Activated T-helper 2 cell treated with anti-CD3 and anti-CD28 coated beads, Interferon-gamma antibody, Interleukin-2, Interleukin-4, amounts not matched to agents 10 μg/mL and 5 μg/mL and 100 μg/mL, durations not matched to agents 14 hours and 24 hours and 36 hours (primary cell): ENCODE data around the gene TTYH1. TPM values are rescaled to one million over a fixed set of nuclear protein-coding genes. Genes with fewer than 3 reads are reported as not detected.

Experiments used
- DNase-seq: peaks from one replicate; pipeline ENCODE4 v3.0.0; 2021; ENCODE audit warnings: low spot score
- H3K27ac Mint-ChIP-seq: one replicate; pipeline ENCODE4 v1.8.0; 2021; ENCODE audit warnings: mixed read lengths
- H3K27me3 Mint-ChIP-seq: one replicate; pipeline ENCODE4 v1.8.0; 2021; ENCODE audit warnings: low read depth, mixed read lengths
- H3K36me3 Mint-ChIP-seq: one replicate; pipeline ENCODE4 v1.8.0; 2021; ENCODE audit warnings: low read depth, mixed read lengths
- H3K4me1 Mint-ChIP-seq: one replicate; pipeline ENCODE4 v1.8.0; 2021; ENCODE audit warnings: low read depth, mixed read lengths
- H3K4me3 Mint-ChIP-seq: one replicate; pipeline ENCODE4 v1.8.0; 2021; ENCODE audit warnings: low read depth, mild to moderate bottlenecking, moderate library complexity, mixed read lengths
- H3K9me3 Mint-ChIP-seq: one replicate; pipeline ENCODE4 v1.8.0; 2021; ENCODE audit warnings: mixed read lengths
- intact Hi-C: fragments of 100-400 bp; cut with micrococcal nuclease; formaldehyde crosslinking; loops from one replicate; pipeline ENCODE4 v1.15.1; 2023
- total RNA-seq: library from RNA; stranded (reverse); gene quantifications from 2 replicates; pipeline ENCODE4 v1.2.3, GENCODE V29; 2022

Gene TTYH1
- total RNA-seq, 1 donor from 2014 or later: 0.50 TPM

DNA sequence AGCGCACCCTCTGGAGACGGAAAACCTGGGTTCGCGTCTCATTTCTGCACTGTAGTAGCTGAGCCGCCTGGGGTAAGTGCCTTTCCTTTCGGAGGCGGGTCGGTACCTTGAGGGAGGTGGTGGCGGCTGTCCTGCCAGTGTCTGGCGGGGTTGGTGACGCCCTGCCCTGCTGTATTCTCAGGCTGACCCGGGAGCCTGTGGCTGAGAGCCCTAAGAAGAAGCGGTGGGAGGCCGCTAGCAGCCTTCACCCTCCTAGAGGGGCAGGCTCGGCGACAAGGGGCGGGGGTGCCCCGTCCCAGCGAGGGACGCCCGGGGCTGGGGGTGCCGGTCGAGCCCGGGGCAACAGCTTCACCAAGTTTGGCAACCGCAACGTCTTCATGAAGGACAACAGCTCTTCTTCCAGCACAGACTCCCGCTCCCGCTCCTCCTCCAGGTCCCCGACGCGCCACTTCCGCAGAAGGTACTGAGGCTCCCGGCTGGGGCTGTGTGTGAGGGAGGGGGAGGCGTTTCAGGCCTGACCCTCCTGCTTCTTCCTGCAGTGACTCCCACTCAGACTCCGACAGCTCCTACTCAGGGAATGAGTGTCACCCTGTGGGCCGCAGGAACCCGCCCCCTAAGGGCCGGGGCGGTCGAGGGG lies 40.6 kb downstream of the TTYH1 start:
- intact Hi-C loops: no loop called here
- no peak for DNase-seq
- no peak overlapping the region for H3K27ac Mint-ChIP-seq

DNA sequence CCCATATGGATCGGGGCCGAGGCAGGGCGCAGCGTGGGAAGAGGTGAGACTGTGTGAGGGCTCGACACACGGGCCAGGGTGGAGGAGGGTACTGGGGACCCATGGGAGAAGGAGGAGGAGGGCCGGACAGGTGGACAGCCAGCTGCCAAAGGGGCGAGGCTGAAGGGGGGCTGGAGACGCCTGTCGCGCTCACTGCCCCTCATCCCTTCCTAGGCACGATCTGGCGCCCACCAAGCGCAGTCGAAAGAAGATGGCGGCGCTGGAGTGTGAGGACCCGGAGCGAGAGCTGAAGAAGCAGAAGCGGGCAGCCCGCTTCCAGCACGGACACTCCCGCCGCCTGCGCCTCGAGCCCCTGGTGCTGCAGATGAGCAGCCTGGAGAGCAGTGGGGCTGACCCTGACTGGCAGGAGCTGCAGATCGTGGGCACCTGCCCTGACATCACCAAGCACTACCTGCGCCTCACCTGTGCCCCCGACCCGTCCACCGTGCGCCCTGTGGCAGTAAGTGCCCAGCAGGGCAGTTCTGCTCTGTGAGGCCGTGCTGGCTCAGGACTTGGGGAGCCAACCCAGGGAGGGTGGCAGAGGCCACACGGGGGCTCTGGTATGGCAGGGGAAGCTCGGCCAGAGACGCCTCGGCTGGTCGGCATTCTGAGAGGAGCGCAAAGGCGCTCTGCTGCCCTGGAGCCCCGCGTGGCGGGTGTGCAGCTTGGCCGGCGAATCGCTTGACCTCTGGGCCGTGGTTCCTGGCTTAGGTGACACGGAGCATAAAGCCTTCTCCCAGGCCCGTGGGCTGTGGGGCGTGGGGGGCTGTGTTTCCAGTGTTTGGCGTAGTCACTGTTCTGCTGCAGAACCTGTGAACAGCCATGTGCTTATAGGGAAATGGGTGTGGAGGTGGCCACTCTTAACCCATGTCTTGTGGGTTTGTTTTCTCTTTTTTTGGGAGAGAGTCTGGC lies 41.4 kb downstream of the TTYH1 start:
- H3K27ac Mint-ChIP-seq: no peak overlapping the region
- H3K27me3 Mint-ChIP-seq: no peaks in the 10 kb centered on the region
- H3K36me3 Mint-ChIP-seq: peaks cover 78% of the 10 kb centered on the region
- H3K4me1 Mint-ChIP-seq: peaks cover 6% of the 10 kb centered on the region
- no peak overlapping the region for H3K4me3 Mint-ChIP-seq
- no peak for DNase-seq
- no peaks in the 10 kb centered on the region for H3K9me3 Mint-ChIP-seq
- intact Hi-C loops: no loop called here

More for the DNA sequence above, 40.6 kb downstream of the TTYH1 start:
- Mint-ChIP-seq H3K36me3 (peaks cover 80% of the 10 kb centered on the region), H3K9me3 (no peaks in the 10 kb centered on the region), H3K4me3 (no peak overlapping the region), H3K27me3 (no peaks in the 10 kb centered on the region), H3K4me1 (peaks cover 11% of the 10 kb centered on the region)

DNA sequence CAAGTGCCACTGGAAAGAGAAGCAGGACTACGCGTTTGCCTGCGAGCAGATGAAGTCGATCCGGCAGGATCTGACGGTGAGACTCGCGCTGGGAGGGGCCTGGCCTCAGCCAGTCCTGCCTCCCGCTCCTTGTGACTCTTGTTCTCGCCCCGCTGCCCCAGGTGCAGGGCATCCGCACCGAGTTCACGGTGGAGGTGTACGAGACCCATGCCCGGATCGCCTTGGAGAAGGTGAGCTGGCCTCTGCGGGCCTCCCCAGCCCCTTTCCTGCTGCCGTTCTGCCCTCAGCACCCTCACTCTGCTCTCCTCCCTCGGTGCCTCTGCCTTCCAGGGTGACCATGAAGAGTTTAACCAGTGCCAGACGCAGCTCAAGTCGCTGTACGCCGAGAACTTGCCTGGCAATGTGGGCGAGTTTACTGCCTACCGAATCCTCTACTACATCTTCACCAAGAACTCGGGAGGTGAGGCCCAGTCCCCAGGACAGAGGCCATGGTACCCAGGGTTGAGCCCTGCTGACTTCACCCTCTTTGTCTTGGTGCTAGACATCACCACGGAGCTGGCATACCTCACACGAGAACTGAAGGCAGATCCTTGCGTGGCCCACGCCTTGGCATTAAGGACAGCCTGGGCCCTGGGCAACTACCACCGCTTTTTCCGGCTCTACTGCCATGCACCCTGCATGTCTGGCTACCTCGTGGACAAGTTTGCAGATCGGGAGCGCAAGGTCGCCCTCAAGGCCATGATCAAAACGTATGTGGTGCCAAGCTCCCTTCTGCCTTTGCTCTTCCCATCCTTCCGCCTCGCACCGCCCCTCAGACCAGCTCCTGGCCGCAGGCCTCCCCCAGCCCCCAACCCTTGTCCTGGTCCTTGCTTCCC lies 42.7 kb downstream of the TTYH1 start:
- no peak for DNase-seq
- no peak overlapping the region for H3K27ac Mint-ChIP-seq
- no peaks in the 10 kb centered on the region for H3K27me3 Mint-ChIP-seq
- no peaks in the 10 kb centered on the region for H3K9me3 Mint-ChIP-seq
- peaks cover 69% of the 10 kb centered on the region for H3K36me3 Mint-ChIP-seq
- H3K4me1 Mint-ChIP-seq: peaks cover 3% of the 10 kb centered on the region
- no peak overlapping the region for H3K4me3 Mint-ChIP-seq
- intact Hi-C loops: no loop called here

DNA sequence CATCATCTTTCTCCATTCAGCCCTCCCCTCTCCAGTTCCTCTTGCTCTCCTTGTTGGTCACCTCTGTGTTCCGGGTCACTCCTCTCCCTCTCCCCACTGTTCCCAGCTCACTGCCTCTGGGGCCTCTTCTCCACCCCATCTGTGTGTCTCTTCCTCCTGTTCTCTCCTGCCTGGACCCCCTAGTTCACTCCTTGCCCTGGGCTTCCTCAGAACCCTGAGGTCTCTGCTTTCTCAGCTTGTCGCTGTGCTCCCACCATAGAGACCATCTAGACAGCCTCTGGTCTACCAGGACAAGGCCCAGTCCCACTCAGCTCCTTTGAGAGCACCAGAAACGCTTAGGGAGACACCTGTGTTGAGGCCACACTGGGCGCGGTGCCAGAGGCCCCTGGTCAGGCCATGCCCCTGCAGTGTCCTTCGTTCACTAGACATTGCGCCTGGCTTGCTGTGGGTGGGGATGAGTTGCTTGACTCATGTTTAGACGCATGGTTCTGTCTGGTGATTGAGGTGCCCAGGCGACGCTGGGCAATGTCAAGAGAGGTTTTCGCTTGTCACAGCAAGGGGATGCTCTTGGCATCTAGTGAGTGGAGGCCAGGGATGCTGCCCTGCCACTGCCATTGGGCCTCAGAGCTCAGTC lies 43.5 kb downstream of the TTYH1 start:
- Mint-ChIP-seq H3K4me3 (no peak overlapping the region), H3K27ac (no peak overlapping the region), H3K4me1 (peaks cover 3% of the 10 kb centered on the region), H3K36me3 (peaks cover 62% of the 10 kb centered on the region), H3K27me3 (no peaks in the 10 kb centered on the region), H3K9me3 (no peaks in the 10 kb centered on the region)
- no peak for DNase-seq
- intact Hi-C loops: no loop called here

DNA sequence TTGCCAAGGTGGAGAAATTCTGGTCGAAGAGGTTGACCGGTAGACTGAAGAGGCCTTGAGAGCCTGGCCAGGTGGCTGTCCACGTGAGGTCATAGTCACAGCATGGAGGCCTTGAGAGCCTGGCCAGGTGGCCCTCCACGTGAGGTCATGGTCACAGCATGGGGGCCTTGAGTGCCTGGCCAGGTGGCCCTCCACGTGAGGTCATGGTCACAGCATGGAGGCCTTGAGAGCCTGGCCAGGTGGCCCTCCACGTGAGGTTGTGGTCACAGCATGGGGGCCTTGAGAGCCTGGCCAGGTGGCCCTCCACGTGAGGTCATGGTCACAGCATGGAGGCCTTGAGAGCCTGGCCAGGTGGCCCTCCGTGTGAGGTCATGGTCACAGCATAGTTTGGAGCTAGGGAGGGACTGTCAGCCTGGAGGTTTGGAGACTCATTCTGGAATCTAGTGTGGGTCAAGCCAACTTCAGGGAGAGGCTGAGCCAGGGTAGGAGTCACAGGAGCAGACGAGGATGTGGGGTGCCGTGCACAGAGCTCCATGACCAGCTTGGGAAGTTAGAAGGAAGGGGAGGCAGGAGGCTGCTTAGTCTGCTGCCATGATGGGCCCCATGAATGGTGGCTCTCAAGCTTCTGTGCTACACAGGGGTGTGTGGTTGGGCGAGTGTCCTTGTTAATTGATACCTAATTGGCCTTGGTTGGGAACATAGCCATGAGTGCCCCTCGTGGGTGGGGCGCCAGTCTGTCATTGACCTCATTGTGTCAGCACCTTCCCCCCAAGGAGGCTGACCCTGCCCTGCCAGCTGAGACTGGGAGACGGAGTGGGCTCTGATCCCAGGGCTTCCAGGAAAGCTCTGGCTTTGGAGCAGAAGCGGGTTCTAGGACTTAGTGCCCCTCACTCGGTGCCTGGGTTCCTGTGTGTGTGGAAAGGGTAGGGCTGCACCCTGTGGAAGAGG lies 44.3 kb downstream of the TTYH1 start:
- Mint-ChIP-seq H3K4me1 (peaks cover 7% of the 10 kb centered on the region), H3K27ac (no peak overlapping the region), H3K27me3 (no peaks in the 10 kb centered on the region), H3K4me3 (peak overlapping the region; percentile 0), H3K36me3 (peaks cover 54% of the 10 kb centered on the region), H3K9me3 (no peaks in the 10 kb centered on the region)
- no peak for DNase-seq
- intact Hi-C loops: loop anchor here (5.0 to 10.0 kb wide), 6 partner anchors 357 to 1163 kb away; partner anchors contain the start of genes KMT5C, MYADM, NDUFA3 and OSCAR

DNA sequence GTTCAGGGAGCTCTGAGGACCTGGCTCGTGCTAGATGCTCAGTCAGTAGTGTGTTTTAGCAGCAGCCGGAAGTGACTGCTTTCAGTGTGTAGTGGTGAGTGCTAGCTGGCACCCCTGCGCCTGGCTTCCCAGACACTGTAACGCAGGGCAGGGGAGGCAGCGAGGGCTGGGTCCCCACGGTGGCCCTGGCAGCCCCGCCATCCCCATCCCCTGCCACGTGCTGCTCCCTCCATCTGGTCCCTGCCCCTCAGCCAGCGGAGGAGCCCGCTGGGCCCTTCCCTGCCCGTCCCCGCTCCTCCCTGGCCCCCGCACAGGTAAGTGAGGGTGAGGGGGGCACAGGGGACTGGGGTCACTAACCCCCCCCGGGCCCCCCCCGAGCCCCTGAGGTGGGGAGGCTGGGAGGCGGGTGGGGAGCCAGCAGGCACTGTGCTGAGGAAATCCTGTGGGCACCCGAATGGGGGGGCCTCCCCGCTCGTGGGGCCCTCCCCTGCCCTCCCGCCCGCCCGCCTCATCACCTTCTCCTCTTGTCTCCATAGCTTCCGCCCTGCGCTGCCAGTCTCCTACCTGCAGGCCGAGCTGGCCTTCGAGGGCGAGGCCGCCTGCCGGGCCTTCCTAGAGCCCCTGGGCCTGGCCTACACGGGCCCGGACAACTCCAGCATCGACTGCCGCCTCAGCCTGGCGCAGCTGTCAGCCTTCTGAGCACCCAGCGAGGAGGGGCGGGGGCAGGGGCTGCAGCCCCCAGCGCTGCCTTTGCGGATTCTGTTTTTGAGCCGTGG lies 45.2 kb downstream of the TTYH1 start:
- H3K27me3 Mint-ChIP-seq: peaks cover 2% of the 10 kb centered on the region
- intact Hi-C loops: loop anchor here (5.0 to 10.0 kb wide), 6 partner anchors 358 to 1162 kb away; partner anchors contain the start of genes KMT5C, MYADM, NDUFA3 and OSCAR
- H3K9me3 Mint-ChIP-seq: no peaks in the 10 kb centered on the region
- peaks cover 45% of the 10 kb centered on the region for H3K36me3 Mint-ChIP-seq
- no peak overlapping the region for H3K27ac Mint-ChIP-seq
- no peak for DNase-seq
- peaks cover 10% of the 10 kb centered on the region for H3K4me1 Mint-ChIP-seq
- H3K4me3 Mint-ChIP-seq: no peak overlapping the region

DNA sequence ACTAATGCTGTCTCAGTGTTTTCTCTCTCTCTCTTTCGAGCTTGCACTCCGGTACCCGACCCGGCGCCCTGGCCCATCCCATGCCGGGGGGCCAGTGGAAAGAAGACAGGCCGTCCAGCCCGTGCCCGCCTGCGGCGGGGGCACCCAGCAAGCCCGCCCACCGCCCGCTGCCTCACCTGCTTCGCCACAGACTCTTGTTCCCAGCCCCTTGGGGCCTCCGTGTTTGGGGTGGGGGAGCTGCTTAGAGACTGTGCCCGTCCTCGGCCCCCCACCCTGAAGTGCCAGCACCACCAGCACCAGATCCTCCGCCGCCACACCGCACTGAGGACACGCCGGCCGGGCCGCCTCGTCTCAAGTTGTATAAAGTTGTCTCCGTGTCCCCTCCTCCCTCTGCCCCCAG lies 45.9 kb downstream of the TTYH1 start:
- DNase-seq: no peak
- peak overlapping the region; percentile 70 for H3K4me3 Mint-ChIP-seq
- intact Hi-C loops: loop anchor here (5.0 to 10.0 kb wide), 6 partner anchors 359 to 1161 kb away; partner anchors contain the start of genes KMT5C, MYADM, NDUFA3 and OSCAR
- H3K9me3 Mint-ChIP-seq: no peaks in the 10 kb centered on the region
- no peak overlapping the region for H3K27ac Mint-ChIP-seq
- H3K36me3 Mint-ChIP-seq: peaks cover 39% of the 10 kb centered on the region
- peaks cover 12% of the 10 kb centered on the region for H3K4me1 Mint-ChIP-seq
- H3K27me3 Mint-ChIP-seq: peaks cover 2% of the 10 kb centered on the region

DNA sequence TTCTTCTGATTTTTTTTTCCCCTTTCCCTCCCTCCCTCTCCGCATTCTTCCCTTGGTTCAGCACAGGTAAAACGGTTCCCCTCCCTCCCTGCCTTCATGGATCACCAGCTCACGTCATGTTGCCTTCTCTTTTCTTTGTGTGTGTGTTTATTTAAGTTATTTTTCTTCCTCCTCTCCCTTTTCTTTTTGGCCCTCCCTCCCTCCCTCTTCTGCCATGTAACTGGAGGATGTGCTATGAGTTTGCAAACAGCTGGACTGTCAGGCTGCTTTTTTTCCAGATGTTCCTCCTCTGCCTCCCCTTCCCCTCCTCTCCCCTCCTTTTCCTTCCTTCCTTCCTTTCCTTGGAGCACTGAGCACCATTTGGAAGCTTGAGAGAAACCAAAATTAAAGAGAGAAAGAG lies 46.3 kb downstream of the TTYH1 start:
- Mint-ChIP-seq H3K4me1 (peaks cover 12% of the 10 kb centered on the region), H3K36me3 (peaks cover 36% of the 10 kb centered on the region), H3K27me3 (peaks cover 2% of the 10 kb centered on the region), H3K9me3 (no peaks in the 10 kb centered on the region), H3K4me3 (peak overlapping the region; percentile 70), H3K27ac (no peak overlapping the region)
- DNase-seq: no peak
- intact Hi-C loops: loop anchor here (5.0 to 10.0 kb wide), 6 partner anchors 359 to 1161 kb away; partner anchors contain the start of genes KMT5C, MYADM, NDUFA3 and OSCAR

DNA sequence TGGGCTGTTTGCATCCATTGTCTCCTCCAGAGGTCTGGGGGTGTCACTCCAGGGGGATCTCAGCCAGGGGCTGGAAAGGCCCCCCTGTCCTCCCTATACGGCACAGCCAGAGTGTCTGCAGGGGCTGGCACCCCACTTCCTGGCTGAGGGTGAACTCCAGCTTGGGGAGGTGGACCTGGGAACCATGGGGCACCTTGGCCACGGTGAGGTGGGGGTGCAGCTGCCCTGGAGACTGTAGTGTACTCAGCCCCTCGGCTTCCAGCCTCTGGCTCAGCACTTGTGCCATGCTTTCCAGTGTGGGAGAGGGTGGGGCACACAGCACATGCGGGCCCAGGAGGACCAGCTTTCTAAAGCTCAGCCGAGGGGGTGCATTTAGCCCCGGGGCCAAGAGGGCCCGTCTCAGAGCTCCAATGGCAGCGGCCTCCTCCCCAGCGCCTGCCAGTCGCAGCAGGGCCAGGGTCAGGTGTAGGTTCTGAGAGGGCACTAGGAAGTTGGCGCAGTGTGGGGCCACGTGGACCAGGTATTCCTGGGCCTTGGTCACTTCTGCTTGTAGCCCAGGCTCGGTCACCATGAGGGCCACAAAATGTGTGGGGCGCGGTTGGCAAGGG lies 46.9 kb downstream of the TTYH1 start:
- H3K36me3 Mint-ChIP-seq: peaks cover 36% of the 10 kb centered on the region
- H3K27me3 Mint-ChIP-seq: peaks cover 4% of the 10 kb centered on the region
- H3K9me3 Mint-ChIP-seq: no peaks in the 10 kb centered on the region
- intact Hi-C loops: loop anchor here (5.0 to 10.0 kb wide), 6 partner anchors 360 to 1160 kb away; partner anchors contain the start of genes KMT5C, MYADM, NDUFA3 and OSCAR
- peak overlapping the region; percentile 70 for H3K4me3 Mint-ChIP-seq
- H3K27ac Mint-ChIP-seq: no peak overlapping the region
- peaks cover 12% of the 10 kb centered on the region for H3K4me1 Mint-ChIP-seq
- DNase-seq: no peak
